GM18520 (cell line): ENCODE data around the gene UQCRFS1.

ENCODE experiments used
- ATAC-seq: cut with Tn5 transposase; IDR thresholded peaks from one replicate; pipeline ENCODE4 v1.9.1; 2021; ENCODE audit not compliant: unreplicated experiment

UQCRFS1 gene

DNA sequence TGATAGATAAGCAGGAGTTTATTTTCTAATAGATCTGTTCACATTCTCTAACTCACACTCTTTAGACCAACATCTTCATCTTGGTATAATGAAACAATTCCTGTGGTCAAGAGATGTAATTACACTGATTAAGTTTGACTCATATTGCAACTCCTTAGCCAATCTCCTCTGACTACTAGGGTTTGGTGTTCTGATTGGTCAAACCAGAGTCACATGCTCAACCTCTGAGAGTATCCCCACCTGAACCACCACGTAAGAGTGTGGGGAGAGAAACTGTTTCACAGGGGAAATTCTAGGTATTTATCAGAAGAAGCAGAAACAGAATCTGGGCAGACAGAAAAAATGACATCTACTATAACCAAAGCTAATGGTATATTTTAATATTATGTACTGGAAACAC is 42.4 kb downstream of the UQCRFS1 start:
- no peak for ATAC-seq

DNA sequence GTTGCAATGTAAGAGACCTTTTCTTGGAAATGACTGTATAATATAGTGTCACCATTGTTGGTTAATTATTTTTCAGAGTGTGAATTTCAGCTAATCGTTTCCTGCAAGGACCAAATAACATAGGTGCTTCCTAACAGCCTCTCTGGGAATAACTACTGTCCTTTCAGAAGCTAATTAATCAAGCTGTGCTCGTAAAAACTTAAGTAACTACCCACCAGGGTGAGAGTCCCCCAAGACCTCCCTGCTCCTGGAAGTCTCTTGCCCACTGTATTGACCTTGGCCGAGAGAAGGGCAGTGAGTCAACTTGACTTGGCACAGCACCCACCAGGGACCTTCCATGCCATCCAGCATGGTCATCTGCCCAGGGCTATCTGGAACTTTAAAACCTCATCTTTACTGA is 50.3 kb downstream of the UQCRFS1 start:
- ATAC-seq, result no peak

DNA sequence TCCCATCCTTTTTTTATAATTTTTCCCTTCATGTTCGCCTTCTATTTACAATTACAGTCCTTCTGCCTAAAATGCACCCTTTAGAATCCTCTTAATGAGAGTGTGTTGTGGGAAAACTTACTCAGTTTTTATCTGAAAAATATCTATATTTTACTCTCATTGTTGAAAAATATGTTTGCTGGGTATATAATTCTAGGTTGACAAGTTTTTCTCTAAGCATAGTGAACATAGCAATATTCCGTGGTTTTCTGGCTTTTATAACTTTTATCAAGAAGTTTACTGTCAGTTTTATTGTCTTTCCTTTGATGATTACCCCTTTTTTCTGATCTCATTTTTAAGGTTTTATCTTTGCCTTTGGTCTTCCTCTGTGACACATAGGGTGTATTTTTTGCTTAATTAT is 57.3 kb downstream of the UQCRFS1 start:
- ATAC-seq, result no peak
